HepG2 (cell line): Measurements from ENCODE around the gene SNPH. TPM values are rescaled to one million over a fixed set of nuclear protein-coding genes. Genes with fewer than 3 reads are reported as not detected.

Source experiments
- ATAC-seq: fragments of 200-7000 bp; cut with Tn5 transposase; 3 replicates; pipeline ENCODE4 v1.9.1; 2020; ENCODE audit warnings: mild to moderate bottlenecking, moderate library complexity
- BruUV-seq: library from RNA; stranded (reverse); fragments of 400-500 nt; replicated peaks from 2 replicates; lab custom pipeline; 2021; lab: Mats Ljungman, UMichigan
- CTCF ChIA-PET: fragments of 300-600 bp; formaldehyde crosslinking; extraction: SDS; loops from one replicate; lab custom pipeline; 2021; ENCODE audit warnings: low total read pairs, inconsistent platforms, low intra/inter-chr PET ratio; lab: Yijun Ruan, JAX
- POLR2A ChIA-PET: fragments of 350-600 bp; sonication (Branson Sonifier 250); formaldehyde crosslinking; loops from one replicate; lab custom pipeline; 2020; ENCODE audit warnings: antibody characterized with exemption, inconsistent platforms; lab: Yijun Ruan, JAX
- DNase-seq: peaks from one replicate; pipeline ENCODE4 v3.0.0-alpha.2; 2015; ENCODE audit warnings: low spot score
- FAIRE-seq: peaks from 3 replicates; lab custom pipeline; 2011; peaks lifted over from hg19 to GRCh38; lab: Jason Lieb, UNC
- H2AFZ ChIP-seq: one replicate; pipeline ENCODE4 v1.6.1; 2011; ENCODE audit warnings: low read length, inconsistent platforms
- H3K27ac ChIP-seq: fragments of 300-600 bp; 3 replicates; pipeline ENCODE4 v1.8.0; 2011; ENCODE audit warnings: mixed run types, mild to moderate bottlenecking, mixed read lengths, low read length, inconsistent platforms; ENCODE audit not compliant: insufficient read depth; ENCODE audit errors: extremely low read length
- H3K27me3 ChIP-seq, 2 experiments: fragments of 200-600 bp in 1 of 2; 2 replicates in 1 of 2; 3 replicates in 1 of 2; pipeline versions ENCODE4 v1.6.0 to v1.8.0; 2011; ENCODE audit warnings: low read length in 2 of 2, mild to moderate bottlenecking in 2 of 2, moderate library complexity in 2 of 2, inconsistent platforms in 1 of 2; ENCODE audit not compliant: insufficient read depth in 2 of 2, control insufficient read depth in 1 of 2
- H3K36me3 ChIP-seq, 2 experiments: fragments of 200-600 bp in 1 of 2; replicated peaks in 1 of 2; 2 replicates in 1 of 2; 3 replicates in 1 of 2; pipeline versions ENCODE4 v1.5.1 to v1.8.0; 2011; ENCODE audit warnings: low read length in 2 of 2, inconsistent platforms in 1 of 2; ENCODE audit not compliant: insufficient read depth in 2 of 2, control insufficient read depth in 1 of 2
- H3K4me1 ChIP-seq: 2 replicates; pipeline ENCODE4 v1.5.1; 2012; ENCODE audit warnings: low read length, inconsistent platforms; ENCODE audit not compliant: insufficient read depth
- H3K4me2 ChIP-seq: 2 replicates; pipeline ENCODE4 v1.6.0; 2011; ENCODE audit warnings: low read depth, low read length, inconsistent platforms
- H3K4me3 ChIP-seq, 3 experiments: fragments of 200-600 bp in 1 of 3; sonication (generic), shearing (Covaris generic) in 1 of 3; replicated peaks in 1 of 3; 2 replicates each; pipeline ENCODE4 v1.5.1; 2011 to 2016; ENCODE audit warnings: low read length in 3 of 3, inconsistent platforms in 2 of 3, low read depth in 2 of 3, mild to moderate bottlenecking in 2 of 3, control low read depth in 1 of 3, mixed read lengths in 1 of 3; ENCODE audit not compliant: insufficient read depth in 1 of 3
- H3K79me2 ChIP-seq: one replicate; pipeline ENCODE4 v1.6.1; 2011; ENCODE audit warnings: low read length, inconsistent platforms; ENCODE audit not compliant: insufficient read depth
- H3K9ac ChIP-seq: 2 replicates; pipeline ENCODE4 v1.6.0; 2011; ENCODE audit warnings: mild to moderate bottlenecking, low read depth, low read length, inconsistent platforms; ENCODE audit not compliant: insufficient read depth
- H3K9me3 ChIP-seq: 2 replicates; pipeline ENCODE4 v1.5.1; 2012; ENCODE audit warnings: mild to moderate bottlenecking, low read length
- H4K20me1 ChIP-seq: 2 replicates; pipeline ENCODE4 v1.6.0; 2011; ENCODE audit warnings: inconsistent platforms, mild to moderate bottlenecking, low read length, moderate library complexity; ENCODE audit not compliant: insufficient read depth
- ARNT2 ChIP-seq: sonication (generic); formaldehyde crosslinking; IDR thresholded peaks from 2 replicates; pipeline ENCODE4 v1.8.0; 2022; ENCODE audit warnings: mild to moderate bottlenecking, low read depth, missing genetic modification reagents, moderate library complexity
- BRD4 ChIP-seq: sonication (generic); formaldehyde crosslinking; IDR thresholded peaks from 2 replicates; pipeline ENCODE4 v1.4.0; 2020; ENCODE audit warnings: missing genetic modification reagents
- HIVEP1 ChIP-seq: sonication (generic); formaldehyde crosslinking; IDR thresholded peaks from 2 replicates; pipeline ENCODE4 v1.4.0; 2020; ENCODE audit warnings: mild to moderate bottlenecking, missing genetic modification reagents
- HOXA7 ChIP-seq: sonication (generic); formaldehyde crosslinking; IDR thresholded peaks from 2 replicates; pipeline ENCODE4 v1.8.1; 2022; ENCODE audit warnings: mild to moderate bottlenecking, missing genetic modification reagents, moderate library complexity
- IRF1 ChIP-seq: sonication (generic); formaldehyde crosslinking; IDR thresholded peaks from 2 replicates; pipeline ENCODE4 v1.4.0; 2020; ENCODE audit warnings: low read depth, mild to moderate bottlenecking, missing genetic modification reagents
- JUN ChIP-seq: sonication (generic); formaldehyde crosslinking; IDR thresholded peaks from 2 replicates; pipeline ENCODE4 v1.4.0; 2020; ENCODE audit warnings: mild to moderate bottlenecking, missing genetic modification reagents
- MTA1 ChIP-seq: sonication (generic); formaldehyde crosslinking; IDR thresholded peaks from 2 replicates; pipeline ENCODE4 v1.4.0; 2020; ENCODE audit warnings: missing genetic modification reagents, mild to moderate bottlenecking, borderline replicate concordance
- TIGD3 ChIP-seq: sonication (generic); formaldehyde crosslinking; IDR thresholded peaks from 2 replicates; pipeline ENCODE4 v1.5.1; 2020; ENCODE audit warnings: mild to moderate bottlenecking, missing genetic modification reagents, borderline replicate concordance
- ZMYM3 ChIP-seq: sonication (generic); formaldehyde crosslinking; IDR thresholded peaks from 2 replicates; pipeline ENCODE4 v1.5.1; 2020; ENCODE audit warnings: mild to moderate bottlenecking, missing genetic modification reagents
- ZNF317 ChIP-seq: sonication (generic); formaldehyde crosslinking; IDR thresholded peaks from 2 replicates; pipeline ENCODE4 v1.5.0; 2020; ENCODE audit warnings: mild to moderate bottlenecking, missing genetic modification reagents
- ZNF607 ChIP-seq: sonication (generic); formaldehyde crosslinking; IDR thresholded peaks from 2 replicates; pipeline ENCODE4 v1.5.1; 2020; ENCODE audit warnings: missing genetic modification reagents, mild to moderate bottlenecking, borderline replicate concordance
- ZSCAN20 ChIP-seq: sonication (generic); formaldehyde crosslinking; IDR thresholded peaks from 2 replicates; pipeline ENCODE4 v1.4.0; 2020; ENCODE audit warnings: missing genetic modification reagents, mild to moderate bottlenecking, borderline replicate concordance
- ZSCAN31 ChIP-seq: sonication (generic); formaldehyde crosslinking; IDR thresholded peaks from 2 replicates; pipeline ENCODE4 v1.5.0; 2020; ENCODE audit warnings: low read depth, mild to moderate bottlenecking, missing genetic modification reagents
- WGBS: methylation state at CpG from one replicate; pipeline ENCODE4 v1.1.6; 2017; ENCODE audit warnings: low lambda C conversion rate; 5-methylcytosine and 5-hydroxymethylcytosine counted together
- in situ Hi-C: cut with HindIII; loops from 2 replicates; pipeline ENCODE4 v1.10.0; 2017; ENCODE audit warnings: low pct_unique_long_range_greater_than_20kb; ENCODE audit not compliant: extremely low pct_ligation_motif_present
- intact Hi-C: fragments of 100-400 bp; cut with micrococcal nuclease; formaldehyde crosslinking; loops from one replicate; pipeline ENCODE4 v1.10.0; 2022; ENCODE audit not compliant: unreplicated experiment
- polyA plus RNA-seq, 8 experiments: library from polyadenylated mRNA; depleted of rRNA in 3 of 8; stranded (reverse) in 7 of 8; unstranded in 1 of 8; fragments of >200 nt; fragmentation: Illumina TruSeq in 4 of 8; extraction: Trizol in 4 of 8; gene quantifications; 2 replicates each; pipeline versions ENCODE4 v1.2.1 to v1.2.3, GENCODE V29; 2011 to 2016; ENCODE audit warnings: low read depth in 4 of 8, missing spikeins in 1 of 8, mixed read lengths in 1 of 8; ENCODE audit not compliant: insufficient read depth in 1 of 8
- total RNA-seq, 5 experiments: library from RNA; depleted of rRNA; stranded (reverse); fragments of >200 nt; fragmentation: Illumina TruSeq; extraction: Trizol; gene quantifications; 2 replicates each; pipeline ENCODE4 v1.2.3, GENCODE V29; 2016; ENCODE audit warnings: low read depth in 1 of 5

The SNPH gene
- total and polyA plus RNA-seq, 2 of the 13 experiments (the other 11 are each of a cell fraction or from before 2014, with no cell fraction given), result 0.09 TPM; not detected in 1

- H3K4me1 ChIP-seq, result no peaks in the 10 kb centered on the region
- no peak overlapping the region for H3K9ac ChIP-seq
- intact Hi-C loops (loop anchor here (10.0 kb wide), 1 partner anchor 411 kb away; no protein-coding TSS in a partner anchor), in situ Hi-C loops (no loop called here)
- no peak overlapping the region for H2AFZ ChIP-seq
- DNase-seq (no peak), FAIRE-seq (no peak), ATAC-seq (no peak)
- no peaks in the 10 kb centered on the region for H3K9me3 ChIP-seq
- H4K20me1 ChIP-seq, result no peaks in the 10 kb centered on the region
- H3K27me3 ChIP-seq, result peaks cover 7 to 53% of the 10 kb centered on the region in 2 experiments; a peak in 2 of 5 replicates
- no peak overlapping the region for H3K4me3 ChIP-seq
- no peak overlapping the region for H3K27ac ChIP-seq
- ChIA-PET POLR2A (no interaction called here), CTCF (no interaction called here)
- TF ChIP-seq HOXA7 (CRISPR knock-in tag) (no peak), BRD4 (CRISPR knock-in tag) (no peak), MTA1 (CRISPR knock-in tag) (no peak), HIVEP1 (CRISPR knock-in tag) (no peak), TIGD3 (CRISPR knock-in tag) (no peak), IRF1 (no peak), ZNF607 (no peak), ARNT2 (CRISPR knock-in tag) (no peak), ZNF317 (no peak), ZMYM3 (no peak), ZSCAN31 (CRISPR knock-in tag) (no peak), JUN (CRISPR knock-in tag) (no peak), ZSCAN20 (CRISPR knock-in tag) (no peak)
- no peak overlapping the region for H3K4me2 ChIP-seq
- H3K79me2 ChIP-seq, result no peaks in the 10 kb centered on the region
- no peaks in the 10 kb centered on the region for H3K36me3 ChIP-seq
- 66% methylated on average over 11 of the region's 20 CpGs for WGBS
- no TSS peak for BruUV-seq
Observed at GRCh38 chr20:1296117-1296610, 30.1 kb downstream of the SNPH start.
